ENCODE results near the gene GPM6B. TPM values are rescaled to one million over a fixed set of nuclear protein-coding genes. Genes with fewer than 3 reads are reported as not detected.

The GPM6B gene
- total and polyA plus RNA-seq, 2 donors (not counting 3 experiments of a cell fraction or from before 2014, with no cell fraction given): 0.30 TPM; not detected in 1

- BruUV-seq (replicated peaks): no TSS peak
- H3K36me3 ChIP-seq (ENCODE audit: control insufficient read depth in 2 of 2, extremely low read depth in 1 of 2, insufficient read depth in 2 of 2, low read length in 2 of 2): no peaks in the 10 kb centered on the region
- dilution Hi-C loops (cut with MboI; ENCODE audit: extremely low pct_ligation_motif_present, low sequenced_read_pairs): no loop called here
These were observed 17.5 kb upstream of the GPM6B start for GRCh38 chrX:13834355-13834754.

More at GRCh38 chrX:13834355-13834754, 17.5 kb upstream of the GPM6B start:
- no peaks in the 10 kb centered on the region for H3K9me1 ChIP-seq (replicated peaks; ENCODE audit: control insufficient read depth, extremely low read depth, insufficient read depth, low read length)
- H3K79me2 ChIP-seq (ENCODE audit: control insufficient read depth, insufficient read depth, low read length): no peaks in the 10 kb centered on the region
- H3K27me3 ChIP-seq (ENCODE audit: control insufficient read depth in 2 of 2, insufficient read depth in 2 of 2, low read length in 2 of 2): no peaks in the 10 kb centered on the region
- H2AFZ ChIP-seq (ENCODE audit: low read depth, low read length): no peak overlapping the region
- H3K9ac ChIP-seq (replicated peaks; ENCODE audit: extremely low read depth, insufficient read depth, low read length): no peak overlapping the region
- DNase-seq (ENCODE audit: low read depth, low spot score) (no peak), FAIRE-seq (no peak)
- ChIA-PET POLR2A (no interaction called here), CTCF (no interaction called here)
- no peak overlapping the region for H3K4me3 ChIP-seq (replicated peaks in 1 of 3; ENCODE audit: insufficient read depth in 1 of 3, low read depth in 1 of 3, low read length in 3 of 3)
- no peaks in the 10 kb centered on the region for H3K4me1 ChIP-seq (ENCODE audit: control insufficient read depth, extremely low read depth, insufficient read depth, low read length)
- no peaks in the 10 kb centered on the region for H4K20me1 ChIP-seq (replicated peaks; ENCODE audit: control insufficient read depth, extremely low read depth, insufficient read depth, low read length)
- no peaks in the 10 kb centered on the region for H3K9me3 ChIP-seq (replicated peaks; ENCODE audit: control insufficient read depth, insufficient read depth, low read length)
- intact Hi-C loops (cut with micrococcal nuclease): no loop called here
- TF ChIP-seq MAX (IDR thresholded peaks at IDR 0.05; ENCODE audit: insufficient read depth, insufficient read length): no peak
- TF ChIP-seq CTCF (IDR thresholded peaks at IDR 0.05; ENCODE audit: extremely low read depth in 1 of 2, insufficient read depth in 1 of 2, low read depth in 1 of 2, low read length in 2 of 2): no peak
- no peak for TF ChIP-seq GATA2 (IDR thresholded peaks at IDR 0.05; ENCODE audit: insufficient read depth, insufficient read length, low read depth, low read length)
- no peak for TF ChIP-seq EZH2 (IDR thresholded peaks at IDR 0.05; ENCODE audit: borderline replicate concordance, low read depth, low read length, severe bottlenecking)
- TF ChIP-seq POLR2A (IDR thresholded peaks at IDR 0.05; ENCODE audit: low read depth, low read length): no peak
- TF ChIP-seq FOS (IDR thresholded peaks at IDR 0.05; ENCODE audit: borderline replicate concordance, insufficient read depth, low read length): no peak
- no peak for TF ChIP-seq MYC (IDR thresholded peaks at IDR 0.05; ENCODE audit: low read depth, low read length)
- TF ChIP-seq JUN (IDR thresholded peaks at IDR 0.05; ENCODE audit: borderline replicate concordance, insufficient read depth, insufficient read length, low read depth): no peak
- no peak for TF ChIP-seq POLR2AphosphoS5 (IDR thresholded peaks at IDR 0.05; ENCODE audit: insufficient read depth, low read depth, low read length)
- no peak overlapping the region for H3K4me2 ChIP-seq (ENCODE audit: insufficient read depth, low read length)
- H3K27ac ChIP-seq (ENCODE audit: insufficient read depth, low read depth, low read length): no peak overlapping the region
